ENCODE measurements around the gene PEAK1.

PEAK1 gene

GRCh38 chr15:77419836-77420609 lies at the start of gene PEAK1:
Gene PEAK1, minus strand, starts transcription at chr15:77420104. Its CDS starts 238,178 bp downstream, at chr15:77181926.
- DNase-seq: peak; percentile 100
- peak; percentile 99 for ATAC-seq

- DNase-seq: no peak
- ATAC-seq: no peak
Measured at GRCh38 chr15:77468896-77469295, 49.0 kb upstream of the PEAK1 start.

GRCh38 chr15:77466521-77466920 lies 46.6 kb upstream of the PEAK1 start:
- ATAC-seq: no peak
- no peak for DNase-seq

- no peak for DNase-seq
- ATAC-seq: no peak
Measured at GRCh38 chr15:77464129-77464865, 44.4 kb upstream of the PEAK1 start.

GRCh38 chr15:77461486-77461885 lies 41.6 kb upstream of the PEAK1 start:
- DNase-seq (no peak), ATAC-seq (no peak)

GRCh38 chr15:77459031-77459430 lies 39.1 kb upstream of the PEAK1 start:
- ATAC-seq: no peak
- DNase-seq: no peak

GRCh38 chr15:77457905-77458265 lies 38.0 kb upstream of the PEAK1 start:
- no peak for ATAC-seq
- no peak for DNase-seq

GRCh38 chr15:77457191-77457904 lies 37.4 kb upstream of the PEAK1 start:
- DNase-seq (no peak), ATAC-seq (peak; percentile 32)

GRCh38 chr15:77456746-77457145 lies 36.8 kb upstream of the PEAK1 start:
- no peak for ATAC-seq
- no peak for DNase-seq

- no peak for DNase-seq
- ATAC-seq: peak; percentile 65
Measured at GRCh38 chr15:77455696-77456321, 35.9 kb upstream of the PEAK1 start.

GRCh38 chr15:77454951-77455350 lies 35.0 kb upstream of the PEAK1 start:
- no peak for ATAC-seq
- no peak for DNase-seq

GRCh38 chr15:77454265-77454664 lies 34.4 kb upstream of the PEAK1 start:
- ATAC-seq (no peak), DNase-seq (no peak)

GRCh38 chr15:77446840-77447390 lies 27.0 kb upstream of the PEAK1 start:
- ATAC-seq (no peak), DNase-seq (no peak)

GRCh38 chr15:77440378-77440999 lies 20.6 kb upstream of the PEAK1 start:
- ATAC-seq (no peak), DNase-seq (no peak)

GRCh38 chr15:77437264-77437663 lies 17.4 kb upstream of the PEAK1 start:
- no peak for DNase-seq
- ATAC-seq: no peak

- ATAC-seq: no peak
- DNase-seq: no peak
Measured at GRCh38 chr15:77436822-77437221, 16.9 kb upstream of the PEAK1 start.

- no peak for ATAC-seq
Measured at GRCh38 chr15:77430652-77431051, 10.7 kb upstream of the PEAK1 start.

GRCh38 chr15:77430213-77430612 lies 10.3 kb upstream of the PEAK1 start:
- no peak for DNase-seq

More at GRCh38 chr15:77430652-77431051, 10.7 kb upstream of the PEAK1 start:
- DNase-seq: no peak

GRCh38 chr15:77426871-77427270 lies 7.0 kb upstream of the PEAK1 start:
- DNase-seq (no peak), ATAC-seq (no peak)

More at GRCh38 chr15:77430213-77430612, 10.3 kb upstream of the PEAK1 start:
- ATAC-seq: peak; percentile 75

- ATAC-seq (no peak), DNase-seq (no peak)
Measured at GRCh38 chr15:77426377-77426776, 6.5 kb upstream of the PEAK1 start.

GRCh38 chr15:77425104-77425503 lies 5.2 kb upstream of the PEAK1 start:
- no peak for ATAC-seq
- DNase-seq: no peak

GRCh38 chr15:77421370-77421700 lies 1.4 kb upstream of the PEAK1 start:
- ATAC-seq (no peak), DNase-seq (no peak)

All from stimulated activated naive CD8-positive, alpha-beta T cell treated with anti-CD3 and anti-CD28 coated beads, Interleukin-15, Interleukin-2, amounts not matched to agents 100 U/mL and 50 U/mL, for 24 hours (primary cell).